GM10248 (cell line): ENCODE measurements around the gene ERCC6L2.
A peak's percentile ranks its signal among the peaks of the same experiment; 100 is the strongest.

Experiments used
- CTCF ChIA-PET: fragments of 300-600 bp; sonication (Branson Sonifier 250); formaldehyde crosslinking; extraction: SDS; loops from one replicate; lab custom pipeline; 2021; ENCODE audit warnings: antibody characterized with exemption; lab: Yijun Ruan, JAX
- POLR2A ChIA-PET: fragments of 350-650 bp; sonication (Branson Sonifier 250); formaldehyde crosslinking; extraction: SDS; loops from one replicate; lab custom pipeline; 2020; ENCODE audit warnings: antibody characterized with exemption; lab: Yijun Ruan, JAX
- DNase-seq: peaks from one replicate; pipeline ENCODE4 v3.0.0; 2012; ENCODE audit errors: extremely low spot score
- CTCF ChIP-seq: IDR thresholded peaks from 2 replicates; pipeline ENCODE4 v1.5.1; 2012; ENCODE audit warnings: mild to moderate bottlenecking, low read depth; ENCODE audit errors: extremely low read depth, missing control alignments, control extremely low read depth

ERCC6L2 gene

GRCh38 chr9:95848764-95849163, 26.7 kb upstream of the ERCC6L2 start:
- no peak for DNase-seq
- CTCF ChIA-PET: no interaction called here
- POLR2A ChIA-PET: no interaction called here
- TF ChIP-seq CTCF: no peak

GRCh38 chr9:95852059-95853032, 23.1 kb upstream of the ERCC6L2 start:
- CTCF ChIA-PET: interaction anchor here (0.9 to 1.4 kb wide), 5 partner anchors 10 to 56 kb away, joined by 3 to 5 read pairs (median 3); partner anchors contain the start of gene ERCC6L2
- DNase-seq: peak; percentile 72
- POLR2A ChIA-PET: interaction anchor here (1.5 kb wide), 1 partner anchor 23 kb away, joined by 4 read pairs; the partner anchor contains the start of gene ERCC6L2
- TF ChIP-seq CTCF: no peak

GRCh38 chr9:95854386-95855020, 21.0 kb upstream of the ERCC6L2 start:
- ChIA-PET POLR2A (no interaction called here), CTCF (interaction anchor here (0.8 kb wide), 1 partner anchor 20 kb away, joined by 3 read pairs; no protein-coding TSS in a partner anchor)
- DNase-seq: no peak
- no peak for TF ChIP-seq CTCF

GRCh38 chr9:95855961-95856360, 19.5 kb upstream of the ERCC6L2 start:
- no peak for DNase-seq
- CTCF ChIA-PET: interaction anchor here (1.1 kb wide), 1 partner anchor 28 kb away, joined by 3 read pairs; no protein-coding TSS in a partner anchor
- no peak for TF ChIP-seq CTCF
- POLR2A ChIA-PET: no interaction called here

GRCh38 chr9:95857124-95857523, 18.4 kb upstream of the ERCC6L2 start:
- no peak for TF ChIP-seq CTCF
- CTCF ChIA-PET: interaction anchor here (1.3 to 1.9 kb wide), 3 partner anchors 16 to 34 kb away, joined by 3 to 9 read pairs (median 6); partner anchors contain the start of gene ERCC6L2
- no peak for DNase-seq

GRCh38 chr9:95857896-95858295, 17.6 kb upstream of the ERCC6L2 start:
- peak; percentile 24 for DNase-seq
- ChIA-PET POLR2A (no interaction called here), CTCF (interaction anchor here (1.3 to 1.9 kb wide), 3 partner anchors 15 to 35 kb away, joined by 3 to 9 read pairs (median 6); partner anchors contain the start of gene ERCC6L2)
- TF ChIP-seq CTCF: no peak

More at GRCh38 chr9:95857124-95857523, 18.4 kb upstream of the ERCC6L2 start:
- POLR2A ChIA-PET: no interaction called here
